Effector memory CD4-positive, alpha-beta T cell (primary cell): ENCODE data around the gene THADA.

Experiments used
- DNase-seq, 3 donors: peaks; one replicate each; pipeline ENCODE4 v3.0.0-alpha.2; 2020
- H3K27ac ChIP-seq: 2 replicates; pipeline ENCODE4 v1.7.0; 2013; ENCODE audit warnings: mild to moderate bottlenecking, low read length, moderate library complexity; ENCODE audit not compliant: insufficient read depth, poor library complexity, severe bottlenecking
- H3K27me3 ChIP-seq: replicated peaks from 2 replicates; pipeline ENCODE4 v1.7.0; 2013; ENCODE audit warnings: mild to moderate bottlenecking, low read length; ENCODE audit not compliant: insufficient read depth, control insufficient read depth, poor library complexity, severe bottlenecking
- H3K36me3 ChIP-seq: 2 replicates; pipeline ENCODE4 v1.7.0; 2013; ENCODE audit warnings: mild to moderate bottlenecking, low read length, moderate library complexity; ENCODE audit not compliant: control insufficient read depth, insufficient read depth
- H3K4me1 ChIP-seq: 2 replicates; pipeline ENCODE4 v1.7.0; 2013; ENCODE audit warnings: low read length, mild to moderate bottlenecking; ENCODE audit not compliant: control insufficient read depth, insufficient read depth, poor library complexity, severe bottlenecking
- H3K4me3 ChIP-seq: 2 replicates; pipeline ENCODE4 v1.7.0; 2013; ENCODE audit warnings: low read length, low read depth, mild to moderate bottlenecking; ENCODE audit not compliant: insufficient read depth, poor library complexity, severe bottlenecking
- H3K9me3 ChIP-seq: 2 replicates; pipeline ENCODE4 v1.7.0; 2013; ENCODE audit warnings: mild to moderate bottlenecking, low read length, moderate library complexity; ENCODE audit not compliant: control insufficient read depth

THADA gene

GRCh38 chr2:43313642-43314017 lies 282.2 kb downstream of the THADA start:
- Histone ChIP-seq H3K4me1 (no peaks in the 10 kb centered on the region), H3K27ac (no peak overlapping the region)
- DNase-seq: no peak

GRCh38 chr2:43312755-43313641 lies 282.8 kb downstream of the THADA start:
- H3K27ac ChIP-seq: no peak overlapping the region
- no peaks in the 10 kb centered on the region for H3K4me1 ChIP-seq
- DNase-seq: no peak
- no peaks in the 10 kb centered on the region for H3K36me3 ChIP-seq
- H3K9me3 ChIP-seq: no peaks in the 10 kb centered on the region
- H3K27me3 ChIP-seq: no peaks in the 10 kb centered on the region
- H3K4me3 ChIP-seq: no peak overlapping the region

More at GRCh38 chr2:43313642-43314017, 282.2 kb downstream of the THADA start:
- Histone ChIP-seq H3K27me3 (no peaks in the 10 kb centered on the region), H3K36me3 (no peaks in the 10 kb centered on the region), H3K9me3 (no peaks in the 10 kb centered on the region), H3K4me3 (no peak overlapping the region)

- no peaks in the 10 kb centered on the region for H3K36me3 ChIP-seq
- H3K4me1 ChIP-seq: no peaks in the 10 kb centered on the region
- no peaks in the 10 kb centered on the region for H3K27me3 ChIP-seq
- H3K4me3 ChIP-seq: no peak overlapping the region
- no peaks in the 10 kb centered on the region for H3K9me3 ChIP-seq
- H3K27ac ChIP-seq: no peak overlapping the region
- DNase-seq: no peak
Measured at GRCh38 chr2:43311276-43311675, 284.6 kb downstream of the THADA start.

- Histone ChIP-seq H3K4me1 (no peaks in the 10 kb centered on the region), H3K27ac (no peak overlapping the region), H3K36me3 (no peaks in the 10 kb centered on the region), H3K9me3 (no peaks in the 10 kb centered on the region), H3K4me3 (no peak overlapping the region), H3K27me3 (no peaks in the 10 kb centered on the region)
- DNase-seq: no peak
Measured at GRCh38 chr2:43309935-43310334, 285.9 kb downstream of the THADA start.

GRCh38 chr2:43307973-43308372 lies 287.9 kb downstream of the THADA start:
- H3K27me3 ChIP-seq: no peaks in the 10 kb centered on the region
- no peak overlapping the region for H3K4me3 ChIP-seq
- no peak for DNase-seq
- no peaks in the 10 kb centered on the region for H3K36me3 ChIP-seq
- H3K4me1 ChIP-seq: no peaks in the 10 kb centered on the region
- H3K9me3 ChIP-seq: no peaks in the 10 kb centered on the region
- H3K27ac ChIP-seq: no peak overlapping the region

GRCh38 chr2:43307046-43307445 lies 288.8 kb downstream of the THADA start:
- Histone ChIP-seq H3K27me3 (no peaks in the 10 kb centered on the region), H3K9me3 (no peaks in the 10 kb centered on the region), H3K36me3 (no peaks in the 10 kb centered on the region), H3K4me1 (no peaks in the 10 kb centered on the region), H3K4me3 (no peak overlapping the region), H3K27ac (no peak overlapping the region)
- no peak for DNase-seq

- H3K4me3 ChIP-seq: no peak overlapping the region
- H3K4me1 ChIP-seq: no peaks in the 10 kb centered on the region
- no peaks in the 10 kb centered on the region for H3K9me3 ChIP-seq
- no peak for DNase-seq
- no peaks in the 10 kb centered on the region for H3K27me3 ChIP-seq
- no peaks in the 10 kb centered on the region for H3K36me3 ChIP-seq
- H3K27ac ChIP-seq: no peak overlapping the region
Measured at GRCh38 chr2:43306197-43306596, 289.6 kb downstream of the THADA start.

- Histone ChIP-seq H3K9me3 (no peaks in the 10 kb centered on the region), H3K27ac (no peak overlapping the region), H3K4me3 (no peak overlapping the region), H3K27me3 (no peaks in the 10 kb centered on the region), H3K36me3 (no peaks in the 10 kb centered on the region), H3K4me1 (no peaks in the 10 kb centered on the region)
- DNase-seq: no peak
Measured at GRCh38 chr2:43305517-43305916, 290.3 kb downstream of the THADA start.

GRCh38 chr2:43305012-43305411 lies 290.8 kb downstream of the THADA start:
- no peaks in the 10 kb centered on the region for H3K9me3 ChIP-seq
- no peaks in the 10 kb centered on the region for H3K27me3 ChIP-seq
- no peak overlapping the region for H3K4me3 ChIP-seq
- no peak for DNase-seq
- H3K4me1 ChIP-seq: no peaks in the 10 kb centered on the region
- no peak overlapping the region for H3K27ac ChIP-seq
- H3K36me3 ChIP-seq: no peaks in the 10 kb centered on the region

- H3K9me3 ChIP-seq: no peaks in the 10 kb centered on the region
- no peak overlapping the region for H3K4me3 ChIP-seq
- H3K36me3 ChIP-seq: no peaks in the 10 kb centered on the region
Measured at GRCh38 chr2:43303889-43304288, 291.9 kb downstream of the THADA start.

More at GRCh38 chr2:43303889-43304288, 291.9 kb downstream of the THADA start:
- Histone ChIP-seq H3K27ac (no peak overlapping the region), H3K27me3 (no peaks in the 10 kb centered on the region), H3K4me1 (no peaks in the 10 kb centered on the region)
- DNase-seq: no peak
